ENCODE results near the gene NTM.

- TF ChIP-seq CBX5 (IDR thresholded peaks at IDR 0.05; ENCODE audit: low read depth, low read length) (no peak), RBBP5 (IDR thresholded peaks at IDR 0.05; ENCODE audit: borderline replicate concordance, low read depth, low read length) (no peak), CTCF (IDR thresholded peaks at IDR 0.05; ENCODE audit: control extremely low read depth in 1 of 3, insufficient read depth in 1 of 3, low read depth in 1 of 3, low read length in 3 of 3) (no peak), CREB1 (IDR thresholded peaks at IDR 0.05) (no peak), EZH2 (IDR thresholded peaks at IDR 0.05; ENCODE audit: low read depth, low read length, severe bottlenecking) (no peak), CEBPB (IDR thresholded peaks at IDR 0.05; ENCODE audit: low read depth, low read length) (no peak), SAP30 (IDR thresholded peaks at IDR 0.05; ENCODE audit: insufficient read depth, insufficient replicate concordance, low read length) (no peak), CHD2 (IDR thresholded peaks at IDR 0.05; ENCODE audit: low read length) (no peak), POLR2A (IDR thresholded peaks at IDR 0.05; ENCODE audit: control extremely low read depth in 1 of 2, low read depth in 2 of 2, low read length in 2 of 2) (no peak), BRCA1 (IDR thresholded peaks at IDR 0.05; ENCODE audit: low read depth, low read length) (no peak), ZNF274 (IDR thresholded peaks at IDR 0.05; ENCODE audit: borderline replicate concordance, extremely low read depth, low read length) (no peak), PHF8 (conservative IDR thresholded peaks at IDR 0.05; ENCODE audit: low read depth, low read length) (no peak)
Measured at GRCh38 chr11:131488238-131488637, 117.8 kb downstream of the NTM start.
